ENCODE measurements around the gene PLEKHH3.
"Not testable (repeated sequence)": the region's sequence is repeated elsewhere in the genome, so short reads cannot be mapped to it uniquely, and the experiment has no call there.

PLEKHH3 gene

GRCh38 chr17:42670789-42671657 lies 5.8 kb downstream of the PLEKHH3 start:
- no peak for DNase-seq (ENCODE audit: low read depth)

- no peak for DNase-seq (ENCODE audit: low read depth)
Measured at GRCh38 chr17:42669977-42670788, 6.6 kb downstream of the PLEKHH3 start.

DNA sequence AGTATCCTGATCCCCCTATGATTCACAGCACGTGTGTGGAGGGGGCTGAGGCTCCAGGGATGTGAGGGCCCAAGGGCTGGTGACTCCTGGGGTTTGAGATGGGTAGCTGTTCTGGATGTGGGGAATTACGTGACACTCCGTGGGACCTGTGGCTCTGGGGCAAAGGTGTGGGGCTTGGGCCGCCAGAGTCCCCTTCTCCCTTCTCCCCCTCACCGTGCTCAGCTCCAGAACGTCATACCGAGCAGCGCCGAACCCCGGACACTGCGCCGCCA lies 7.2 kb downstream of the PLEKHH3 start:
- no peak for DNase-seq (ENCODE audit: low read depth)

GRCh38 chr17:42667088-42667951 lies 9.5 kb downstream of the PLEKHH3 start:
- no peak for DNase-seq (ENCODE audit: low read depth)

GRCh38 chr17:42666126-42666525 lies 10.7 kb downstream of the PLEKHH3 start:
- DNase-seq (ENCODE audit: low read depth), result not testable (repeated sequence)

DNA sequence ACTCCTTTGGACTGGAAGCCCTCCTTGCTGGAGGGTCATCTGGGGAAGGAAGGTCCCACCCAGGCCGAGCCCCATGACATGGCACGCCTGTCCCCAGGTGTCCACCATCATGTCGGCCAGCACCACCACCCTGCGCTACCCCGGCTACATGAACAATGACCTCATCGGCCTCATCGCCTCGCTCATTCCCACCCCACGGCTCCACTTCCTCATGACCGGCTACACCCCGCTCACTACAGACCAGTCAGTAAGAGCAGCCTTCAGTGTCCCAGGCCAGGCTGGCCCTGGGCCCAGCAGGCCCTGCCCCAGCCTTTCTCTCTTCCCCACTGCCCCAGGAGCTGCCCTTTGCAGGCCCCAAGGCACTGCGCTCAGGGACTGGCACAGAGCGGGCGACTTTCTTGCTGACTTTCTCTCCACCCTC lies 11.2 kb downstream of the PLEKHH3 start:
- DNase-seq (ENCODE audit: low read depth), result no peak

DNA sequence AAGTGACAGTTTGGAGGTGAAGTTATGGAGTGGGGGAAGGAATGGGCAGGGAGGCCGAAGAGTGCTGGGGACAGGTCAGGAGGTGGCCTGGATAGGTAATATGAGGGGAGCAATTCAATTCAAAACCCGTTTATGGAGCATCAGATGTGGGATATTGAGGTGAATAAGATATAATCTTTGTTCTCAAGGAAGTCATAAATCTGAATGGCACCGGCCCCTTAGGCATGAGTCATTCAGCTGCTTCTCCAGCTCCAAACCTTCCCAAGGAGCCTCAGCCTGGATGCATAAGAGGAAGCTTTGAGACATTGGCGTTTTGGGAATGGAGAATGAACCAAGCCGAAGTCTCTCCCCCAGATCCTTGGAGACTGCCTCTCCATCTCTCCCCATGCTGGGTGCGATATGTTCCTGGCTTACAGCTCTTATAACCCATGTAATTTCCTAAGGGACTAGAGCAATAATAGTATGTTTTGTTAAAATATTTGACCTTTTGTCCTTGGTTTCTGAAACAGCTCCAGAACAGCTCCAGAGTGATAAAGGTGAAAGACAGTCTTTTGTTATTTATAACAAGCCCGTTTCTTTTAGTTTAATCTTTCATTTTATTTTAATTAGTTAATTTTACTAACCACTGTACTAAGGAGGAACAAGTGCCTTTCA lies 16.0 kb downstream of the PLEKHH3 start:
- DNase-seq (ENCODE audit: low read depth), result no peak

DNA sequence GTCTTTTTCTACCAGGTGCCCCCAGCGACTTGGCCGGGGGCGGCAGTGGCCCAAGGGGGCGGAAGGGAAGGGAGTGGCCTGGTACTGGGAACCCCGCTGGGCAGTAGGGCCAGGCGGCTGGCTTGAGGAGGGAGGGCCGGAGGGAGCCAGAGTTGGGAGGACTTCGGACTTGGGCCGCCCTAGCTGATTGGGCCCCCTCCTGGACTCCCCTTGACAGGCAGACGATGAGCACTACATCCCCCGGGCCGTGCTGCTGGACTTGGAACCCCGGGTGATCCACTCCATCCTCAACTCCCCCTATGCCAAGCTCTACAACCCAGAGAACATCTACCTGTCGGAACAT lies 16.9 kb downstream of the PLEKHH3 start:
- DNase-seq (ENCODE audit: low read depth), result not testable (repeated sequence)

DNA sequence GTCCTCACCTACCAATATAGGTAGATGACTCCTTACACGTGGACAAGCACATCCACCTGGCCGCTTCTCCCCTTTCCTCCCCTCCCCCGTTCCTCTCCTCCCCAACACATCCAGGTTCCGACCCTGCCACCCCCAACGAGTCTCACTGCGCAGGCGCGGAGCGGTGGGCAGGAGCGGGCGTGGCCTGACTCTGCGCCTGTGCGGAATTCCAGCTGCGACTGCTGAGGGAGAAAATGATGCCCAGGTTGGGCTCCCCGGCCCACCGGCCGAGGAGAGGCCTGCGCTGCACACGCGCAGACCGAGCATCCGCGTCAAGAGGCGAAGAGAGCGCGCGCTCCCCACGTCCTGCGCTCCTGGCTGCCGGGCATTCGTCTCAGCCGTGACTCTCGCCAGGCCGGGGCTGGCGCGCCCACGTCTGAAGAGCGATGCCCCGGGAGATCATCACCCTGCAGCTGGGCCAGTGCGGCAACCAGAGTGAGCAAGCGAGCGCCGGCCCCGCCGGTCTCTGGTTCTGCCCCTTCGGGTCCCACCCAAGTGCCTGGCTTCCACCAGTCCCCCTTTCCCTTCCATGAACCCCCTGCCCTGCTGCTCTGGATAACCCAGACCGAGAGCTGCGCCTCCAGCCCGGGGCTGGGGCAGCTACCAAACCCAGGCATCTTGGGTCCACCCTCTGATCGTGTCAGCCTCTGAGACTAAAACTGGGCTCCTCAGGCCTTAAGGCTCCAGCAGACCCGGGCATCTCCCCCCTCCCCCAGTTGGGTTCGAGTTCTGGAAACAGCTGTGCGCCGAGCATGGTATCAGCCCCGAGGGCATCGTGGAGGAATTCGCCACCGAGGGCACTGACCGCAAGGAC lies 17.5 kb downstream of the PLEKHH3 start, which contains the start of gene TUBG2:
TUBG2 (plus strand) TSS at position 206 of the 853 bp plus-strand sequence; CDS start at position 426, 220 bp downstream.
- DNase-seq (ENCODE audit: low read depth), result peak; percentile 74

DNA sequence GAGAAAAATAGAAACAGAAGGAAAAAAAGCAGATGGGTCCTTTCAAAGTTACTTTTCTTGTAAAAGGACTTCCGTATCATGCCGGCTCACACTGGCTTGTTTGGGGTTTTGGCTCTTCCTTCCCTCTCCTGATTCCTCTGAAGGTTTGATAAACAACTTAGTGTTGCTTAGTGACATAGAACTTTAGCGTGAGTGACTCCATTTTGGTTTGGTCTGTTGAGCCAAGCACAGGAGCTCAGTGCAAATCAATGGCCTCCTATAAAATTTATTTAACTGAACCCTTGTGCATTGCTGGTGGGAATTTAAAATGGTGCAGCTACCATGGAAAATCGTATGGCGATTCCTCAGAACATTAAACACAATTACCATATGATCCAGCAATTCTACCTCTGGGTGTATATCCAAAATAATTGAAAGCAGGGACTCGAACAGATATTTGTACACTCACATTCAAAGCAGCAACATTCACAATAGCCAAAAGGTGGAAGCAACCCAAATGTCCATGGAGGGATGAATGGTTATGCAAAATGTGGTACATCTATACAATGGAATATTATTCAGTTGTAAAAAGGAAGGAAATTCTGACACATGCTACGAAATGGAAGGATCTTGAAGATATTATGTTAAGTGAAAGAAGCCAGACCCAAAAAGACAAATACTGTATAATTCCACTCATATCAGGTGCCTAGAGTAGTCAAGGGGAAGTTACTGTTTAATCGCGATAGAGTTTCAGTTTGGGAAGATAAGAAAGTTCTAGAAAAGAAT lies 18.8 kb downstream of the PLEKHH3 start:
- no peak for DNase-seq (ENCODE audit: low read depth)

DNA sequence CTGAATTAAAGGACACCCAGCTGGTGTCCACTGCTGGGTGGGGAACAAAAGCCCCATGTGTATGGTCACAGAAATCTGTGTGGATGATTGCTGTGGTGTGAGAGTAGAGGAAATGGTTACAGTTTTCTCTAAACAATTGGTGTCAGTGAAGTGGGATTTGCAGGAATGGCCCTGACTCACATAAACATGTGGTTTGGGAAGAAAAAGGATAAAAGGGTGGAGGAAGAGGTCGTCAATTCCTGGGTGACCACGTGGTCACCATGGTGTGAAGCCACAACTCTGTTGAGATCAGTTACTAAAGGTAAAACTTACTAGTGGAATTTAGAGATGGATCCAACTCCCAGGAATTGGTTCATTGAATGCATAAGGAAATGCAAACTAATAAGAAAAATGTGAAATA lies 21.3 kb downstream of the PLEKHH3 start:
- DNase-seq (ENCODE audit: low read depth), result no peak

DNA sequence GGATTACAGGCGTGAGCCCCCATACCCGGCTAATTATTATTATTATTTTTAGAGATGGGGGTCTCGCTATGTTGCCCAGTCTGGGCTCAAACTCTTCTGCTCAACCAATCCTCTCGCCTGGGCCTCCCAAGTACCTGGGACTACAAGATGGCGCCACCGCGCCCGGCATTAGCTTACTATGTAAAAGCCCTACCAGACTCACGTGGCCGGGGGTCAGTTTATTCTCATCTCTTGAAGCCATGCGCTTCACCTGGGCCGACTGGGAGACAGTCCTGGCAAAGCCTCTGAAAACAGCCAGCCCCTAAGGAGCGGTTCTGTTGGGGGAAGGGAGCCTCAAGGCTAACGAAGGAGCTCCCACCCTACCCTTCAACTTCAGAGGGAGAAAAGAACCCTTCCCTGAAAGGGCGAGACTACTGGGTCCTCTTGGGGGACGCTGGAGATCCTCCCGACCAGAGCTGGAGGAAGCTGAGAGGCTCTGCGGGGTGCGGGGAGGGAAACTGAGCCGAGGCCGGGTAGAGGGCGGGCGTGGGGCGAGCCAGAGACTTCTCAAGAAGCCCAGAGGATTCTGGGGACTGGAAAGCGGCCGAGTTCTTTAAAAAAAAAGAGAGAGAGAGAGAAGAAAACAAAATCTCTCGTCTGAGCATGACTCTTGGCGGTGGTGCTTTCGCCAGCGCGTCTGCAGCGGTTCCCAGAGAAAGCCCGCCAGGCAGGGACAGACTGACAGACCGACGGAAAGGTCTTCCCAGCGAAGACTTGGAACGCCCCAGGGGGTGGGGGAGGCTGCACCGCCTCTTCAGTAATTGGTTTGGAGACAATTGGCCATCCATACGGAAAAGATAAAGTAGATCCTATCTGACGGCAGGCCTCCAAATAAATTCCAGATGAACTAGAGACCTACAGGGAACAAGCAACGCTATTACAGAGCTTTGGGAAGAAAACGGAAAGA lies 23.3 kb downstream of the PLEKHH3 start:
- no peak for DNase-seq (ENCODE audit: low read depth)

DNA sequence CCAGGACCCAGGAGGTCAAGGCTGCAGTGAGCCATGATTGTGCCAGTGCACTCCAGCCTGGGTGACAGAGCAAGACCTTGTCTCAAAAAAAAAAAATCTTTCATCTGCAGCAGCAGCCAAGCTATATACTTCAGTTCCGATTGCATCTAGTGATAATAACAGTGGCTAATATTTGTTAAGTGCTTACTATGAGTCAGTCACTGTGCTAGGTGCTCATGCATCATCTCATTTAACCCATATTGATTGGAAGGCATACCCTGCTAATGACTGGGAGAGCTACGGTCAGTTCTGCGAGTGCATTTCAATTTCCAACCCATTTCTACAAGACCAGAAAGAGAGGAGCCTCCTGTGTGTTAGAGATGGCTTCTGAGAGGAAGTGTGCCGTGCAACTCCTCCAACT lies 25.4 kb downstream of the PLEKHH3 start:
- no peak for DNase-seq (ENCODE audit: low read depth)

- DNase-seq (ENCODE audit: low read depth), result no peak
Measured at GRCh38 chr17:42647778-42648177, 29.0 kb downstream of the PLEKHH3 start.

DNA sequence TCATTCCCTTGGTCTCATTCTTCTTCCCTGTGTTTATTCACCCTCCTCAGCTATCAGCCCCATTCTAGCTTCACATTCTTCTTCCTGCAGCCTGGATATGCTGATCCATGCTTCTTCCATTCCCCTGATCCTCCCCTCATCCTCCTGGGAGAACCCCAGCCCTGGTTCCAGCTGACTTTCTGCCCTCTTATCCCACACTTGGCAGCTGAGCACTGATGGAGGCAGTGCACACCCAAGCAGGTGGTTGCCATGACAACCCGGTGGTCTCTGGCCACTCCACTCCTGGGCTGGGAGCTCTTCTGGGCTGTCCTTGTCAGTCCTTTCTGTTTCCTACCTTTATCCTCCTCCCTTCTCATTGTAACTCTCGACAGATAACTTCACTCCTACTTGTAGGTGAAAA lies 34.5 kb downstream of the PLEKHH3 start:
- no peak for DNase-seq (ENCODE audit: low read depth)

DNA sequence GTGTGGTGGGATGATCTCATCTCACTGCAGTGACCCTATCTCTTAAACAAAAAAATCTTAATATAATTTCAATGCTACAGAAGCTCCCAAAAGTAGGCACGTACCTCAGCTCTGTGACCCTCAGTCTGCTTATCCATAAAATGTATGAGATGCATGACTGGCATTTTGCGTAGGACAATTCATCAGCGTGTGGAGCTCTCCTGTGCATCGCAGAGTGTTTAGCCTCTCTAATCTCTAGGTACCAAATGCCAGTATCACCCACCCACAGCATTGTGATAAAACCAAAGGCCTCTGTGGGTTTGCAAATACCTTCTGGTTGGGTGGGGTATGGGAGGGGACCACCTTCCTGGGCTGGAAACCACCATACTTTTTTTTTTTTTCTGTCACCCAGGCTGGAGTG lies 36.7 kb downstream of the PLEKHH3 start:
- no peak for DNase-seq (ENCODE audit: low read depth)

- no peak for DNase-seq (ENCODE audit: low read depth)
Measured at GRCh38 chr17:42639525-42640113, 37.2 kb downstream of the PLEKHH3 start.

DNA sequence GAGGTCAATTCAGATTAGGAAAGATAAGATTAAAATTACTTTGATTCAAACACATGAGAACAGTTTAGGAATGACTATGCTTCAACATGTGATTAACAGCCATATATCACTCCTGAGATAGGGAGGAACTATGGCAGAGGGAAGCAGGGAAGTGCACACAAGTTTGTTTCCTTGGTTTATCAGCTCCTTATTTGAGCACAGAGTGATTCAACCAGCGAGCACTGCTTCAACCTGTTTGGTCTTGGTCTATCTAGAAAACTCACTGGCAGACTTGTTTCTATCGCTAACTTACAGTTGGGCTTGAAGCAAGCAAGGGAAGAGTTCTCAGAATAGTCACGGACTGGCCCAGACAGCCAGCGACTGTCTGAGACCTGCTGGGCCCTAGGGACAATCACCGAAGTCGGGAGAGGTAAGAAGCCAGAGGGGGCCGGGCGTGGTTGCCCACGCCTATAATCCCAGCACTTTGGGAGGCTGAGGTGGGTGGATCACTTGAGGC lies 43.8 kb downstream of the PLEKHH3 start:
- DNase-seq (ENCODE audit: low read depth), result no peak
